GM19035 (cell line): ENCODE measurements around the gene DRC7.
"Not testable (repeated sequence)": the region's sequence is repeated elsewhere in the genome, so short reads cannot be mapped to it uniquely, and the experiment has no call there.

Experiments
- ATAC-seq: cut with Tn5 transposase; IDR thresholded peaks from one replicate; pipeline ENCODE4 v1.9.1; 2021; ENCODE audit not compliant: unreplicated experiment

DRC7 gene

GRCh38 chr16:57660715-57661463, 33.7 kb upstream of the DRC7 start:
- ATAC-seq = no peak

DNA sequence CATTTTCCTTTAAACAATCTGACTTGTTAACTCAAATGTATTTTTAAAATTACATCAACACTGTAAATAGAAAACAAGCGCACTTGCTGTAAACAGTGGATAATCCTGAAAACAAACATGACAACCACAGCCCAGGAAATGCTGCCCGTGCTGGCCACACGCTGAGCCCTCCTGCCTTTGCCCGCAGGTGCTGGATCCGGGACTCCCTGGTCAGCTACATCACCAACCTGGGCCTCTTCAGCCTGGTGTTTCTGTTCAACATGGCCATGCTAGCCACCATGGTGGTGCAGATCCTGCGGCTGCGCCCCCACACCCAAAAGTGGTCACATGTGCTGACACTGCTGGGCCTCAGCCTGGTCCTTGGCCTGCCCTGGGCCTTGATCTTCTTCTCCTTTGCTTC, 33.1 kb upstream of the DRC7 start:
- ATAC-seq = no peak

DNA sequence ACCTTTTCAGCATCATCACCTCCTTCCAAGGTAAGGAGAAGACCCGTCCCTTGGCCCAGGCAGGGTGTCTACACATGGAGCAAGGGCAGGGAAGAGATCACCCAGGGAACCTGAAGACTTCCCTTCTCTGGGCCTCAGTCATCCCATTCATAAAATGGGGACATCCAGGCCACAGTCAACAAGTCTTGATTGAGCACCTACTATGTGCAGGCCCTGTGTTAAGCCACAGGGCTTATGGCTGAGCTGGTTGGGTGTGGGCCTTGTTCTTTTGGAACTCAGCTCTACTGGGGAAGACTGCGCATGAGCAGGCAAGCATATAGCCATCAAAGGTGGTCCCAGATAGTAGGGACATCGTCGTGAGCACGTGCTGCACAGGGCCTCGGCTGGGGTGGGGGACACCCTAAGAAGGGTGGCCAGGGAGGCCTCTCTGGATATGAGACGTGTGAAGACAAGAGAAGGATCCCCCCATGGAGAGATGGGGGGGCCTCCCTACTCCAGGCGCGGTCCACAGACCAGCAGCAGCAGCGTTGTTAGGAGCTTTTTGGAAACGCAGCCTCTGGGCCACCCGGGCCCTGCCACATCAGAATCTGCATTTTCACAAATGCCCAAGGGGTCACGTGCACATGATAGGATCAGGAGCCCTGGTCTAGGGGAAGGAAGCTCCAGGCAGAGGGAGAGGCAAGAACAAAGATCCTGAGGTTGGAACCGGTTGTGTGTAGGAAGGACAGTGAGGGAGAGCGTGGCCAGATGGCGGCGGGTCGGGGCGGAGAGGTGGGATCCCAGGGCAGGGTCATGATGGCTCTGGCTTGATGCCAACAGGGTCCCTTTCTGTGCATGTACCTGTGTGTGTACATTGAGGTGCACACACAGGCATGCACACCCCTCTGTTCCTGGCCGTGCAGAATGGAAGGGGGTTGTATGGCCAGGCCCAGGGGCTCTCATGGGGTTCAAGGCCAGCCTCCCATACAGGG, 32.4 kb upstream of the DRC7 start:
- ATAC-seq = no peak

DNA sequence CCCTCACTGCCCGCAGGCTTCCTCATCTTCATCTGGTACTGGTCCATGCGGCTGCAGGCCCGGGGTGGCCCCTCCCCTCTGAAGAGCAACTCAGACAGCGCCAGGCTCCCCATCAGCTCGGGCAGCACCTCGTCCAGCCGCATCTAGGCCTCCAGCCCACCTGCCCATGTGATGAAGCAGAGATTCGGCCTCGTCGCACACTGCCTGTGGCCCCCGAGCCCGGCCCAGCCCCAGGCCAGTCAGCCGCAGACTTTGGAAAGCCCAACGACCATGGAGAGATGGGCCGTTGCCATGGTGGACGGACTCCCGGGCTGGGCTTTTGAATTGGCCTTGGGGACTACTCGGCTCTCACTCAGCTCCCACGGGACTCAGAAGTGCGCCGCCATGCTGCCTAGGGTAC, 31.2 kb upstream of the DRC7 start:
- no peak for ATAC-seq

- no peak for ATAC-seq
Measured at GRCh38 chr16:57663917-57664661, 30.5 kb upstream of the DRC7 start.

DNA sequence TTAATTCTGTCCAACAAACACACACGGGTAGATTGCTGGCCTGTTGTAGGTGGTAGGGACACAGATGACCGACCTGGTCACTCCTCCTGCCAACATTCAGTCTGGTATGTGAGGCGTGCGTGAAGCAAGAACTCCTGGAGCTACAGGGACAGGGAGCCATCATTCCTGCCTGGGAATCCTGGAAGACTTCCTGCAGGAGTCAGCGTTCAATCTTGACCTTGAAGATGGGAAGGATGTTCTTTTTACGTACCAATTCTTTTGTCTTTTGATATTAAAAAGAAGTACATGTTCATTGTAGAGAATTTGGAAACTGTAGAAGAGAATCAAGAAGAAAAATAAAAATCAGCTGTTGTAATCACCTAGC, 30.0 kb upstream of the DRC7 start:
- no peak for ATAC-seq

GRCh38 chr16:57665541-57665940, 29.1 kb upstream of the DRC7 start:
- no peak for ATAC-seq

DNA sequence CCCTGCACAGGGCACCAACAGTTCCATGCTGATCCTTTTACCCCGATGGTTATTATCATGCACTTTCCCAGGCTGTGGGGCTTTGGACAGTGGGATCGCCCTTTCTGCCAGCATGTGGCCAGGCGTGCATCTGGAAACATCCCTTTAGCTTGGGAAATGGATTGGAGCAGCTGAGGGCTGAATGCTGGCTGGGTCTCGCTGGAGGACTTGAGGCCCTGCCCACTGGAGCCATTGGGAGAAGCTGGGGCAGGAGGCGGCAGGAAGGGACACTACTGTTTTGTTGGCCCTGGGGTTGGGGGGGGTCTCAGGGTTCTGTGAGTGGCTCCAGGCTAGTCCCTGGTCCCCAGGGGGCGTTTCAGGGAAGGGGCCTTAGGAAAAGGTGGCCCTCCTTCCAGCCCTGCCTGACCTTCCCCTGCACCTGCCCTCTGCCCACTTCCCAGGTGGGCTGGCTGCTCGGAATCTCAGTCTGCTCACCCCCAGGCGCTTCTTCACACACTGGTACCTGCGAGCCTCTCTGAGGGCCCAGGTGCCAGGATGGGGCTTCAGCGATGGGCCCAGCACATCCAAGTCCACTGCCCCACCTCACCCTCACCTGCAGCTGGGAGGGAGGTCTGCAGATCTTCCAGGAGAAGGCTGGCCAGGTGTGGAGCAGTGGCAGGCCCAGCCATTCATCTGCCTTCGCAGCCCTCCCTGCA, 28.1 kb upstream of the DRC7 start:
- no peak for ATAC-seq

- no peak for ATAC-seq
Measured at GRCh38 chr16:57667048-57667525, 27.5 kb upstream of the DRC7 start.

DNA sequence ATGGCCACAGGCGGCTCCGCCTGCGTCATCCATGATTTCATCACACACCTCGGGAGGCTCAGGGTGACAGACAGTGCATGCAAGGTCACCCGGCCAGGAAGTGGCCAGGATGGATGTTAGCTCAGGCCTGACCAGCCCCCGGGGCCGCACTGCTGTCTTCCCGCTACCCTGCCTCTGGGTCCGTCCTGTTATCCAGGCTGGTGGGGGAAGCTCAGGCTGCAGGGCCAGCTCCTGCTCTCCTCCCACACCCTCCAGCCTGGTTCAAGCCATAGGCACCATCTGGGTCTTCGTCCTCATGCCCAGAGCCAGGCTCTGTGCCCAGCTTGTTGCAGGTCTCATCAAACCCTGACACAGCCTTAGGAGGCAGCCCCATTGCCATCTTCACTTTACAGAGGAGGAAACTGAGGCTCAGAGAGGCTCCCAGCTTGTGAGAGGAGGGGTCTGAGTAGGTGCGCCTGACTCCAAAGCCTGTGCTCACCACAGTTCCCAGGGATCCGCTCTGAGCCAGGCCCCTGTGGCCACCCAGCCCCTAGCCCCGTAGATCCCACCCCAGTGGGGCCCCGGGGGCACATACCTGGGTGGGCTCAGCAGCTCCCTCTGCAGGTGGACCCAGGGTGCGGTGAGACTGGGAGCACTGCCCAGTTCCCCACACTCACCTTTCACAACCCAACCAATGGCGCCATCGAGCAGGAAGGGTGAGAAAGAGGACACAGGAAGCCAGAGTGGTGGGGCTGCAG, 26.9 kb upstream of the DRC7 start:
- ATAC-seq = no peak

DNA sequence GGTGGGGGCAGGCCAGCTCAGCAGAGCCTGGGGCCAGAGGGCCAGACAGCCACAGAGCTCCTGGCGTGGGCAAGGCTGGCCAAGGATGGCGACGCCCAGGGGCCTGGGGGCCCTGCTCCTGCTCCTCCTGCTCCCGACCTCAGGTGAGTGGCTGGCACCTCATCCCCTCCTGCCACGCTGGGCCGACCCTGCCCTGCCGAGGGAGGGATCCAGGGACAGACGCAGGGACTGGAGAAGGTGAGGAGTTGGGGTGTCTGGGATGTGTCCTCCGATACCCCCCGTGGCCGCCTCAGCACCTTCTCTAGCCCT, 26.4 kb upstream of the DRC7 start, which contains the start of gene ADGRG3:
Gene ADGRG3 (plus strand): TSS at position 44 of the 309 bp plus-strand sequence. CDS start 42 bp downstream, at position 86.
- no peak for ATAC-seq

GRCh38 chr16:57668630-57669475, 25.8 kb upstream of the DRC7 start:
- no peak for ATAC-seq

DNA sequence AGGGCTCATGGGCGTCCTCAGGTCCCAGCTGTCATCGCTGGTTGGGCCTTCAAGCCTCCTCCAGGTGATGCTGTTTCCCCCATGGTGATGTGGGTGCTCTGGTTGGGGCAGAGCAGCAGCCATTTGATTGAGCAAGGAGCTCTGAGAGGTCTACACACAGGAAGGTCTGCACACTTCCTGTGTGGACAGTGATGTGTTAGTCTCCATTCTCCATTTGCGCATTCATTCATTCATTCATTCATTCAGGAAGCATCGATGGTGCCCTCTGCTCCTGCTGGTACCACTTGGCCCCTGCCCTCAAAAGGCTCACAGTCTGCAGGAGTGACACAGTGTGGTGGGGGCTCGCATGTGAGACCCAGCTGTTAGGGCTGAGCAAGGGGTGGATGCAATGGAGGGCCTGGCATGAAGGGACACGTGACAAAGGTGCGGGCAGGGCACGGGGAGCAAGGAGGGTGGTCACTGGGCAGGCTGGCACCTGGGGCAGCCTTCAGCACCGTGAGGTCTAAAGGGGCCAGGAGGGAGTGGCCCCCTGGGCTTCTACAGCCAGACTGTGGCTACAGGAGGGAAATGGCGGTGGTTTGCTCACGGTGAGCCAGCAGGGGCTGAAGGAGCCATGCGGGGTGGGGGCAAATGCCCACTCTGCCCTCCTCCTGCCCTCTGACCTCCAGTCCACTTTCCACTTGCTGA, 25.0 kb upstream of the DRC7 start:
- no peak for ATAC-seq

DNA sequence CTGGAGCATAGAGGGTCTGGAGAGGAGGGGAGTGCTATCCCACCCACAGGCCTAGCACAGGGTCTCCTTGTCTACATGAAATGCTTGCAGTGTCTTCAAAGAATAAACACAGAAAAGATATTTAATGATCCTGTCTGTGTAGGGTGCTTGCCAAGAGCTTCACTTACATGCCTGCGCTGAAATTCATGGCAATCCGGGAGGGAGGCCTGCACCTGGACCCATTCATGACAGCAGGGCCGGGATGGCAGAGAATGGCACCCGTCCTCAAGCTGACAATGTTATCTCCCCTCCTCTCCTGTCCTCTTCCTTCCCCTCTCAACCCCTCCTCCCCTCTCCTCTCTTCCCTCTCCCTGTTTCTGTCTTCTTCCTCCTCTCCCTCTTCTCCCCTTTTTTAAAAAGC, 24.4 kb upstream of the DRC7 start:
- no peak for ATAC-seq

DNA sequence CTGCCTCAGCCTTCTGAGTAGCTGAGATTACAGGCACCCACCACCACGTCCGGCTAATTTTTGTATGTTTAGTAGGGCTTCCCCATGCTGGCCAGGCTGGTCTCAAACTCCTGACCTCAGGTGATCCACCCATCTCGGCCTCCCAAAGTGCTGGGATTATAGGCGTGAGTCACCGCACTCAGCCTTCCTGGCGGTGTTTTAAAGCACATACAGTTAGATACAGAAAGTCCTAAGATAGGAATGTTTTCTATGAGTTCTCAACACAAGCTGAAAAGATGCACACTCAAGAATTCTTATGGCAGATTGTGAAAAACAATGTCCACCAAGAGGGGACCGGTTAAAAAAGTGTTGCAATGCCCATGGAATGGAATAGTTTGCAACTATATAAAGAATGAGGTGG, 23.2 kb upstream of the DRC7 start:
- not testable (repeated sequence) for ATAC-seq

- ATAC-seq = no peak
Measured at GRCh38 chr16:57672416-57672815, 22.2 kb upstream of the DRC7 start.

DNA sequence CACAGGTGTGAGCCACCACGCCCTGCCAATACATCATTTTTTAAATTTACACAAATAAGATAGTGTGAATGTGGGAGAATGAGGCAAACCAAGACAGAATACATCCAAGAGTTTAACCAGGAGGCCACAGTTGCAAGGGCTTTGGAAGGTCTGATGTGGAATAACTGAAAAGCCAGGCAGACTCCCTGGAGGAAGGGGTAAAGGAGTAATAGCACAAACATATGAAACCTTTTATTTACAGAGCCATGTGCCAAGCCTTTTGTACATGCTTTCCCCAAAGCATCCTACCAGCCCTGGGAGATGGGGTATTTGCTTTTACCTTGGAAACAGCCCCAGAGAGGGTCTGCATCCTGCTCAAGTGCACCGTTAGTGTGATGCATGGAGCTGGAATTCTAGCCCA, 21.8 kb upstream of the DRC7 start:
- no peak for ATAC-seq

DNA sequence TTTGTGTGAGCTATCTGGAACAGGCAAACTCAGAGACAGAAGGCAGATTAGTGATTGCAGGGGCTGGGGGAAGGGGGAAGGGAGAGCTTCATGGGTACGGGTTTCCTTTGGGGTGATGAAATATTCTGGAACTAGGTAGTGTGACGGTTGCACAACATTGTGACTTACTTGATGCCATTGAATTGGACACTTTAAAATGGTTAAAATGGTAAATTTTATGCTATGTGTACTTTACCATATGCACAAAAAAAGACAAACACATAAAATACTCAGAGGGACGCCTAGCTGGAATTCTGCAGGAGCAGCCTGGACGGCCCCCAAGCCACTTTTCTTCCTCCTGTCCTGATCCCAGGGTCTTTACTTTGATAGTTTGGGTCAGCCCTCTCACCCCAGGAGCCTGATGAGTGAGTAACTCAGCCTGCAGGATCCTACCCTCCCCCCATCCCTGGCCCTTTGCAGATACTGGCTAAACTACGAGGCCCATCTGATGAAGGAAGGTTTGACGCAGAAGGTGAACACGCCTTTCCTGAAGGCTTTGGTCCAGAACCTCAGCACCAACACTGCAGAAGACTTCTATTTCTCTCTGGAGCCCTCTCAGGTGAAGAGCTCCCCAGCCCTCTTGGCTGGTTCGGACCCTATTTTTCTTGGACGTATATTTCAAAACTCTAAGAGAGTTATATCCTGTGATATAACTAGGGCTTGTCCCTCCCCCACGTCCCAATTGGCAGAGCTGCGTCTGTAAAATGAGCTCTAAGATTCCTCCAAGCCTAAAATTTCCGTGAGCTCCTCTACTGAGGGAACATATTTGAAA, 18.7 kb upstream of the DRC7 start:
- no peak for ATAC-seq
